HUES6 (cell line): ENCODE data around the gene SDHA.
"Not testable (repeated sequence)": the region's sequence is repeated elsewhere in the genome, so short reads cannot be mapped to it uniquely, and the experiment has no call there.

Experiments
- H3K27ac ChIP-seq: 2 replicates; pipeline ENCODE4 v1.7.0; 2013; ENCODE audit warnings: low read depth, mild to moderate bottlenecking, low read length, inconsistent platforms
- H3K27me3 ChIP-seq: 2 replicates; pipeline ENCODE4 v1.6.1; 2013; ENCODE audit warnings: low read length; ENCODE audit not compliant: control insufficient read depth, insufficient read depth
- H3K36me3 ChIP-seq: 2 replicates; pipeline ENCODE4 v1.6.1; 2013; ENCODE audit warnings: low read length; ENCODE audit not compliant: control insufficient read depth, insufficient read depth
- H3K4me1 ChIP-seq: 2 replicates; pipeline ENCODE4 v1.6.1; 2013; ENCODE audit warnings: low read length; ENCODE audit not compliant: control insufficient read depth, insufficient read depth
- H3K4me3 ChIP-seq: 2 replicates; pipeline ENCODE4 v1.5.1; 2013; ENCODE audit warnings: low read depth, low read length
- H3K9ac ChIP-seq: one replicate; pipeline ENCODE4 v1.6.1; 2013; ENCODE audit warnings: mild to moderate bottlenecking, low read length
- H3K9me3 ChIP-seq: 2 replicates; pipeline ENCODE4 v1.6.1; 2013; ENCODE audit warnings: low read depth, low read length; ENCODE audit not compliant: control insufficient read depth, insufficient read depth

SDHA gene

DNA sequence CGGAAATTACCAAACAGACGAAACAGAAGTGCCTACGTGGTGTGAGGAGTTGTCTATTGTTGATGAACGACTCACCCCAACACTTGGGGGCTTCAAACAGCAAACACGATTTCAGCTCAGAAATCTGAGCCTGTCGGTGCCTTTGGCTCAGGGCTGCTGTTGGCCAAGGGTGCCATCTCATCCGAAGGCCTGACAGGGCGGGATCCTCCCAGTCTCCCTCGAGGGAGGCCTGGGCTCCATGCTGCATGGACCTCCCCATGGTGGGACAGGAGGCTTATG is 25.5 kb upstream of the SDHA start:
- Histone ChIP-seq H3K27ac (no peak overlapping the region), H3K4me3 (no peak overlapping the region)

DNA sequence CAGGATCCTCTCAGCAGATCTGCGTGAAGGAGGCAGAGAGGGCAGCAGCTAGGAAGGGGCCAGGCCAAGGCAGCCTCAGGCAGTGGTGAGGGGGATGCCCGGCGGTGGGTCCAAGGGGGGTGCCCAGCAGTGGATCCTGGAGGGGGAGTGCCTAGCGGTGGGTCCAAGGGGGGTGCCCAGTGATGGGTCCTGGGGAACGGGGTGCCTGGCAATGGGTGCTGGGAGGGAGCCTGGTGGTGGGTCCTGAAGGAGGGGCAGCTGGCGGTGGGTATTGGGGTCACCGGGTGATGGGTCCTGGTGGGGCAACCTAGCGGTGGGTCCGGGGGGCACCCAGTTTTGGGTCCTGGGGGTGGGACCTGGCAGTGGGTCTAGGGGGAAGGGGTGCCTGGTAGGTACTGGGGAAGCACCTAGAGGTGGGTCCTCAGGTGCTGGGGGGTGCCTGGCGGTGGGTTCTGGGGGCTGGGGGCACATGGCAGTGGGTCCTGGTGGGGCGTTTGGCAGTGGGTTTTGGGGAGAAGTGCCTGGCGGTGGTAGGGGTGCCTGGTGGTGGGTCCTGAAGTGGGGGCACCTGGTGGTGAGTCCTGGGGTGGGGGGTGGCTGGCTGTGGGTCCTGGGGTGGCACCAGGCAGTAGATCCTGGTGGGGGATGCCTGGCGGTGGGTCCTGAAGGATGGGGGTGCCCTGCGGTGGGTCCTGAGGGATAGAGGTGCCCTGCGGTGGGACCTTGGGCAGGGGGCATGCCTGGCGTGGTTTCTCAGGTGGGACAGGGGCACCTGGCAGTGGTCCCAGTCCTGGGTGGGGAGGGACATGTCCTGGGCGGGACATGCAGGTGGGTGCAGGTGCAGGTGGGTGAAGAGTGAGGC is 24.9 kb upstream of the SDHA start:
- no peaks in the 10 kb centered on the region for H3K36me3 ChIP-seq
- H3K27me3 ChIP-seq = no peaks in the 10 kb centered on the region
- H3K4me1 ChIP-seq = peaks cover 6% of the 10 kb centered on the region
- no peak overlapping the region for H3K4me3 ChIP-seq
- H3K9ac ChIP-seq = no peak overlapping the region
- no peaks in the 10 kb centered on the region for H3K9me3 ChIP-seq
- H3K27ac ChIP-seq = no peak overlapping the region

More for the DNA sequence above, 25.5 kb upstream of the SDHA start:
- peaks cover 9% of the 10 kb centered on the region for H3K4me1 ChIP-seq
- no peak overlapping the region for H3K9ac ChIP-seq
- no peaks in the 10 kb centered on the region for H3K9me3 ChIP-seq
- H3K36me3 ChIP-seq = no peaks in the 10 kb centered on the region
- no peaks in the 10 kb centered on the region for H3K27me3 ChIP-seq

- H3K27ac ChIP-seq = no peak overlapping the region
- no peak overlapping the region for H3K4me3 ChIP-seq
- H3K36me3 ChIP-seq = no peaks in the 10 kb centered on the region
- no peaks in the 10 kb centered on the region for H3K27me3 ChIP-seq
- H3K4me1 ChIP-seq = no peaks in the 10 kb centered on the region
- no peak overlapping the region for H3K9ac ChIP-seq
- no peaks in the 10 kb centered on the region for H3K9me3 ChIP-seq
Observed at GRCh38 chr5:194102-194501, 24.0 kb upstream of the SDHA start.

DNA sequence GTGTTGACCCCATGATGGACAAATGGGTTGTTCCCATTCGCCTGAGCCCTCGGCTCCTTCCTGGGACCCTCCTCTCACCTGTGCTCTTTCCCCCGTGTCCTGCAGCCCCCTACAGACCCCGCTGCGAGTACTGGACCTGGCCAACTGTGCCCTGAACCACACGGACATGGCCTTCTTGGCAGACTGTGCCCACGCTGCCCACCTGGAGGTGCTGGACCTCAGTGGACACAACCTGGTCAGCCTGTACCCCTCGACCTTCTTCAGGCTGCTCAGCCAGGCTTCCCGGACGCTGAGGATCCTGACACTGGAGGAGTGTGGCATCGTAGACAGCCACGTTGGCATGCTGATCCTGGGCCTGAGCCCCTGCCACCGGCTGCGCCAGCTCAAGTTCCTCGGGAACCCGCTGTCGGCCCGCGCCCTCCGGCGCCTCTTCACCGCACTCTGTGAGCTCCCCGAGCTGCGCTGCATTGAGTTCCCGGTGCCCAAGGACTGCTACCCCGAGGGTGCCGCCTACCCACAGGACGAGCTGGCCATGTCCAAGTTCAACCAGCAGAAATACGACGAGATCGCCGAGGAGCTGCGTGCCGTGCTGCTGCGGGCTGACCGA is 23.4 kb upstream of the SDHA start:
- H3K4me1 ChIP-seq = no peaks in the 10 kb centered on the region

GRCh38 chr5:195401-196160 is 22.5 kb upstream of the SDHA start:
- no peak overlapping the region for H3K9ac ChIP-seq
- no peaks in the 10 kb centered on the region for H3K4me1 ChIP-seq

More for the DNA sequence above, 23.4 kb upstream of the SDHA start:
- Histone ChIP-seq H3K27ac (no peak overlapping the region), H3K36me3 (no peaks in the 10 kb centered on the region), H3K4me3 (no peak overlapping the region), H3K9me3 (no peaks in the 10 kb centered on the region), H3K27me3 (no peaks in the 10 kb centered on the region), H3K9ac (no peak overlapping the region)

GRCh38 chr5:196350-196749 is 21.8 kb upstream of the SDHA start:
- H3K4me3 ChIP-seq = no peak overlapping the region
- H3K4me1 ChIP-seq = no peaks in the 10 kb centered on the region
- H3K36me3 ChIP-seq = no peaks in the 10 kb centered on the region
- H3K9ac ChIP-seq = no peak overlapping the region
- H3K27ac ChIP-seq = no peak overlapping the region
- H3K9me3 ChIP-seq = no peaks in the 10 kb centered on the region
- H3K27me3 ChIP-seq = no peaks in the 10 kb centered on the region

More at GRCh38 chr5:195401-196160, 22.5 kb upstream of the SDHA start:
- H3K27me3 ChIP-seq = no peaks in the 10 kb centered on the region
- H3K9me3 ChIP-seq = no peaks in the 10 kb centered on the region
- no peaks in the 10 kb centered on the region for H3K36me3 ChIP-seq
- H3K27ac ChIP-seq = no peak overlapping the region
- H3K4me3 ChIP-seq = no peak overlapping the region

DNA sequence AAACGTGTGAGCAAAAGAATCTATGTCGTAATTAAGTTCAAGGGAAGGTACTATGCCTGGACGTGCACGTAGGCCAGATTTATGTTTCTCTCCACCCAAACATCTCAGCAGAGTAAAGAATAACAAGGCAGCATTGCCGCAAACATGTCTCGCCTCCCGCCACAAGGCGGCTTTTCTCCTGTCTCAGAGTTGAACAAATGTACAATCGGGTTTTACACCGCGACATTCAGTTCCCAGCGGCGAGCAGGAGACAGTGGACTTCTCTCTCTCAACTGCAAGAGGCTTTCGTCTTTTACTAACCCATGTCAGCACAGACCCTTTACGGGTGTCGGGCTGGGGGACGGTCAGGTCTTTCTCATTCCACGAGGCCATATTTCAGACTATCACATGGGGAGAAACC is 21.1 kb upstream of the SDHA start:
- H3K9ac ChIP-seq, H3K27ac ChIP-seq, H3K4me1 ChIP-seq: not testable (repeated sequence)

DNA sequence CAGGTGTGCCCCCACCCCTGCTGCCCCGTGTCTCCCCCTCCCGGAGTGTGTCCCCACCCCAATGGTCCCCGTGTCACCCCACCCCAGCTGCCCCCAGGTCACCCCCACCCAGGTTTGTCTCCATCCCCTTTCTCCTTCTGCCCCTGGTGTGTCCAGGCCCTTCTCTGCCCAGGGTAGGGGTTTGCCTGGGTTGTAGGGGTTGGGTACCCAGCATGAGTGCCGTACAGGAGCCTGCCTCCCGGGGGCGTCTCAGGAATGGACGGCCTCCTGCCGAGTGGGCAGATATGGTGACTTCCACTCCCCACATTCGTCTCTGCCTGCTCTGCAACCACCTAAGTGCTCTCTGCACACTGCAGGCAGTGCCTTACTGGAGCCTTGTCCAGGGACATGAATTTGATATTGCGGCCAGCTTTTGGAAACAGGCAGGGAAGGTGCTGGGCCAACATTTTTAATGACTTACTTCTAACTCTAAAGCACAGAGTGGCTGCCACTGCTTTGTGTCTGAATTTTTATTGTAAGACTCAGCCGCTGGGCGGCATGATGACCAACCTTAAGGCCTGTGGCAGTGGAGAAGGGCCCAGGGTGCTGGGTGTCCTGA is 20.1 kb upstream of the SDHA start:
- Histone ChIP-seq H3K4me3 (no peak overlapping the region), H3K9me3 (no peaks in the 10 kb centered on the region), H3K9ac (no peak overlapping the region), H3K27me3 (no peaks in the 10 kb centered on the region), H3K27ac (no peak overlapping the region), H3K4me1 (peaks cover 3% of the 10 kb centered on the region; the same call in 1 of the 2 replicates), H3K36me3 (no peaks in the 10 kb centered on the region)

More for the DNA sequence above, 21.1 kb upstream of the SDHA start:
- H3K9me3 ChIP-seq, H3K4me3 ChIP-seq, H3K27me3 ChIP-seq, H3K36me3 ChIP-seq: not testable (repeated sequence)

GRCh38 chr5:198516-199196 is 19.5 kb upstream of the SDHA start:
- Histone ChIP-seq H3K9ac (no peak overlapping the region), H3K27ac (no peak overlapping the region), H3K36me3 (peaks cover 6% of the 10 kb centered on the region), H3K4me3 (no peak overlapping the region), H3K4me1 (peaks cover 3% of the 10 kb centered on the region; the same call in 1 of the 2 replicates), H3K9me3 (no peaks in the 10 kb centered on the region), H3K27me3 (no peaks in the 10 kb centered on the region)

DNA sequence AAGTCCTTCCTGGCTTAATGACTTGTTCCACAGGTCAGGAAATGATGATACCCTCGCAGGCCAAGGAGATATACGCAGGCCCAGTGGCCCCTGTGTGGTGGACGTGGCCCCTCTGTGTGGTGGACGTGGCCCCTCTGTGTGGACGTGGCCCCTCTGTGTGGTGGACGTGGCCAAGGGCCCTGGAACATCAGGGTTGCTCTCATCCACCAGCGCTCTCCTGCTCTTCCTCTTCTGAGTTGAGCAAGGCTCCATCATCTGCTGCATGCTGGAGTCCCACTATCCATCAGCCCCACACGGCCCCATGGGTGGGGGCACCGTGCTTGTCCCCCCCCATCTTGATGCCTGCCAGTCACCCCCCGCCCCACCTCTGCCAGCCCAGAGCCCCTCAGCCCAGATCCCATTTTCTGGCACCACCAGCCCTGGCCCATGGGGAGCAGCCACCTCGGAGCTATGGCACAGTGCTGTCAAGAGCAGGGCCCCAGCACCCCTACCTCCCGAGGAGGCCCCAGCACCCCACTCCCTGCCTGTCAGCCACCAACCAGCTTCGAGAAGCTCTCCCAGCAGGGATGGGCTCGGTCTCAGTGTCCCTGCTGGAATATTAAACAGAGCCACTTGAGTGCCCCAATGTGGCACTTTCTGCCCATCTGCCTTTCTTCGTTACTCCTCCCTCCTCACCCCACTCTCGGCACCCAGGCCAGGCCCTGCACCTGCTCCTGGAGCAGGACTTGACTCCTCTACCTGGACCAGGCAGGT is 18.7 kb upstream of the SDHA start:
- Histone ChIP-seq H3K27ac (no peak overlapping the region), H3K4me1 (peaks cover 3% of the 10 kb centered on the region; the same call in 1 of the 2 replicates), H3K4me3 (no peak overlapping the region), H3K9ac (no peak overlapping the region), H3K9me3 (no peaks in the 10 kb centered on the region), H3K27me3 (no peaks in the 10 kb centered on the region), H3K36me3 (peaks cover 13% of the 10 kb centered on the region)
